Nephron progenitor cell (in vitro differentiated cells): ENCODE data around the gene TAS1R2.

ENCODE experiments used
- DNase-seq: peaks from one replicate; pipeline ENCODE4 v3.0.0; 2021
- H3K27ac Mint-ChIP-seq: 2 replicates; pipeline ENCODE4 v1.8.0; 2021; ENCODE audit warnings: mild to moderate bottlenecking, moderate library complexity, mixed read lengths
- H3K27me3 Mint-ChIP-seq: 2 replicates; pipeline ENCODE4 v1.8.0; 2021; ENCODE audit warnings: mild to moderate bottlenecking, low read depth, mixed read lengths; ENCODE audit not compliant: poor library complexity
- H3K36me3 Mint-ChIP-seq: 2 replicates; pipeline ENCODE4 v1.8.0; 2021; ENCODE audit warnings: low read depth, mixed read lengths
- H3K4me1 Mint-ChIP-seq: 2 replicates; pipeline ENCODE4 v1.8.0; 2021; ENCODE audit warnings: mixed read lengths
- H3K4me3 Mint-ChIP-seq: 2 replicates; pipeline ENCODE4 v1.8.0; 2021; ENCODE audit warnings: mild to moderate bottlenecking, moderate library complexity, mixed read lengths
- H3K9me3 Mint-ChIP-seq: 2 replicates; pipeline ENCODE4 v1.8.0; 2021; ENCODE audit warnings: mild to moderate bottlenecking, moderate library complexity, mixed read lengths
- CTCF ChIP-seq: fragments of 200-600 bp; sonication (generic); IDR thresholded peaks from 2 replicates; pipeline ENCODE4 v1.5.0; 2021; ENCODE audit warnings: antibody characterized with exemption

TAS1R2 gene

GRCh38 chr1:18819203-18819602, 40.3 kb downstream of the TAS1R2 start:
- no peak for TF ChIP-seq CTCF
- Mint-ChIP-seq H3K9me3 (peaks cover 3% of the 10 kb centered on the region), H3K36me3 (no peaks in the 10 kb centered on the region), H3K4me1 (peaks cover 38% of the 10 kb centered on the region), H3K27me3 (peaks cover 62% of the 10 kb centered on the region), H3K4me3 (peak overlapping the region; percentile 28), H3K27ac (no peak overlapping the region)
- DNase-seq = no peak

- H3K27ac Mint-ChIP-seq = no peak overlapping the region
- TF ChIP-seq CTCF = no peak
- DNase-seq = no peak
These were observed 41.5 kb downstream of the TAS1R2 start for GRCh38 chr1:18817795-18818435.

GRCh38 chr1:18817316-18817715, 42.1 kb downstream of the TAS1R2 start:
- DNase-seq = no peak
- peaks cover 71% of the 10 kb centered on the region for H3K27me3 Mint-ChIP-seq
- H3K4me1 Mint-ChIP-seq = peaks cover 47% of the 10 kb centered on the region
- no peak for TF ChIP-seq CTCF
- H3K27ac Mint-ChIP-seq = no peak overlapping the region
- H3K36me3 Mint-ChIP-seq = no peaks in the 10 kb centered on the region
- no peaks in the 10 kb centered on the region for H3K9me3 Mint-ChIP-seq
- no peak overlapping the region for H3K4me3 Mint-ChIP-seq

More at GRCh38 chr1:18817795-18818435, 41.5 kb downstream of the TAS1R2 start:
- Mint-ChIP-seq H3K36me3 (no peaks in the 10 kb centered on the region), H3K9me3 (no peaks in the 10 kb centered on the region), H3K27me3 (peaks cover 68% of the 10 kb centered on the region), H3K4me1 (peaks cover 42% of the 10 kb centered on the region), H3K4me3 (no peak overlapping the region)

- no peak for DNase-seq
- Mint-ChIP-seq H3K9me3 (no peaks in the 10 kb centered on the region), H3K4me3 (no peak overlapping the region), H3K36me3 (no peaks in the 10 kb centered on the region), H3K4me1 (peaks cover 50% of the 10 kb centered on the region), H3K27me3 (peaks cover 71% of the 10 kb centered on the region), H3K27ac (no peak overlapping the region)
- TF ChIP-seq CTCF = no peak
These were observed 42.7 kb downstream of the TAS1R2 start for GRCh38 chr1:18816808-18817207.

- H3K4me3 Mint-ChIP-seq = no peak overlapping the region
- no peaks in the 10 kb centered on the region for H3K9me3 Mint-ChIP-seq
- TF ChIP-seq CTCF = no peak
- H3K27me3 Mint-ChIP-seq = peaks cover 63% of the 10 kb centered on the region
- H3K27ac Mint-ChIP-seq = no peak overlapping the region
- H3K4me1 Mint-ChIP-seq = peaks cover 59% of the 10 kb centered on the region
- DNase-seq = no peak
- H3K36me3 Mint-ChIP-seq = no peaks in the 10 kb centered on the region
These were observed 44.5 kb downstream of the TAS1R2 start for GRCh38 chr1:18814874-18815531.

GRCh38 chr1:18814425-18814824, 45.0 kb downstream of the TAS1R2 start:
- Mint-ChIP-seq H3K4me1 (peaks cover 62% of the 10 kb centered on the region), H3K36me3 (no peaks in the 10 kb centered on the region), H3K27me3 (peaks cover 62% of the 10 kb centered on the region), H3K9me3 (no peaks in the 10 kb centered on the region), H3K27ac (no peak overlapping the region), H3K4me3 (no peak overlapping the region)
- no peak for DNase-seq
- TF ChIP-seq CTCF = no peak
